Smooth muscle cell (in vitro differentiated cells): ENCODE data around the gene SPEN. TPM values are rescaled to one million over a fixed set of nuclear protein-coding genes. Genes with fewer than 3 reads are reported as not detected.

ENCODE experiments used
- DNase-seq: peaks from one replicate; lab custom pipeline; 2025; ENCODE audit not compliant: unreplicated experiment; lab: John Stamatoyannopoulos, UW
- H2AFZ ChIP-seq: fragments of 200-600 bp; sonication (generic); 2 replicates; pipeline ENCODE4 v1.6.0; 2016; ENCODE audit warnings: antibody characterized with exemption, low read depth, mild to moderate bottlenecking
- H3F3A ChIP-seq: fragments of 200-600 bp; sonication (generic); 2 replicates; pipeline ENCODE4 v1.6.0; 2017; ENCODE audit warnings: antibody characterized with exemption, low read depth
- H3K27ac ChIP-seq: fragments of 200-600 bp; sonication (generic); 2 replicates; pipeline ENCODE4 v1.5.1; 2016; ENCODE audit warnings: low read depth, mild to moderate bottlenecking
- H3K27me3 ChIP-seq: fragments of 200-600 bp; sonication (generic); 2 replicates; pipeline ENCODE4 v1.6.1; 2016; ENCODE audit warnings: low read depth, mild to moderate bottlenecking
- H3K36me3 ChIP-seq: fragments of 200-600 bp; sonication (generic); 2 replicates; pipeline ENCODE4 v1.5.1; 2016; ENCODE audit warnings: low read depth
- H3K4me1 ChIP-seq: fragments of 200-600 bp; sonication (generic); 2 replicates; pipeline ENCODE4 v1.5.1; 2016; ENCODE audit warnings: low read depth
- H3K4me2 ChIP-seq: fragments of 200-600 bp; sonication (generic); 2 replicates; pipeline ENCODE4 v1.6.0; 2016; ENCODE audit warnings: mild to moderate bottlenecking
- H3K4me3 ChIP-seq: fragments of 200-600 bp; sonication (generic); 2 replicates; pipeline ENCODE4 v1.5.1; 2016; ENCODE audit warnings: mild to moderate bottlenecking
- H3K79me2 ChIP-seq: fragments of 200-600 bp; sonication (generic); 2 replicates; pipeline ENCODE4 v1.6.0; 2016; ENCODE audit warnings: low read depth, mild to moderate bottlenecking
- H3K9ac ChIP-seq: fragments of 200-600 bp; sonication (generic); 2 replicates; pipeline ENCODE4 v1.6.0; 2016; ENCODE audit warnings: low read depth
- H3K9me3 ChIP-seq: fragments of 200-600 bp; sonication (generic); replicated peaks from 2 replicates; pipeline ENCODE4 v1.5.1; 2016; ENCODE audit warnings: low read depth
- H4K20me1 ChIP-seq: fragments of 200-600 bp; sonication (generic); 2 replicates; pipeline ENCODE4 v1.6.0; 2016; ENCODE audit warnings: low read depth
- CTCF ChIP-seq: fragments of 200-600 bp; sonication (generic); IDR thresholded peaks from 2 replicates; pipeline ENCODE4 v1.5.1; 2017; ENCODE audit warnings: borderline replicate concordance, mild to moderate bottlenecking, antibody characterized with exemption; ENCODE audit not compliant: insufficient read depth, poor library complexity, severe bottlenecking
- WGBS: methylation state at CpG from one replicate; pipeline ENCODE4 v1.1.7; 2016; ENCODE audit warnings: low lambda C conversion rate; 5-methylcytosine and 5-hydroxymethylcytosine counted together
- polyA plus RNA-seq: library from polyadenylated mRNA; unstranded; fragments of >200 nt; fragmentation: Nextera tagmentation; extraction: Ambion mirVana; gene quantifications from 2 replicates; pipeline ENCODE4 v1.2.1, GENCODE V29; 2016
- total RNA-seq: library from RNA; depleted of rRNA; stranded (reverse); fragments of >200 nt; gene quantifications from 2 replicates; pipeline ENCODE4 v1.2.3, GENCODE V29; 2014

The SPEN gene
- total RNA-seq (24.9 and 28.7 TPM in 2 replicates), polyA plus RNA-seq (10.6 and 20.0 TPM in 2 replicates)

GRCh38 chr1:15847100-15847892 is at the start of gene SPEN:
TSS of gene SPEN (plus strand) at chr1:15847707. CDS start at chr1:15848068, 361 bp downstream.
- DNase-seq: peak; percentile 90
- Histone ChIP-seq H3K9ac (peak within 1 kb of the TSS; percentile 90), H2AFZ (peak within 1 kb of the TSS; percentile 79), H3K36me3 (no peaks in the 10 kb centered on the region), H3K4me1 (peaks cover 27% of the 10 kb centered on the region), H3K79me2 (peaks cover 42% of the 10 kb centered on the region), H4K20me1 (peaks cover 7% of the 10 kb centered on the region), H3F3A (peaks cover 3% of the 10 kb centered on the region), H3K4me3 (peak within 1 kb of the TSS; percentile 80), H3K27ac (peak within 1 kb of the TSS; percentile 97), H3K9me3 (no peaks in the 10 kb centered on the region), H3K27me3 (no peaks in the 10 kb centered on the region), H3K4me2 (peak within 1 kb of the TSS; percentile 90)
- WGBS: 2% methylated on average over 73 of the region's 86 CpGs
- TF ChIP-seq CTCF: no peak

- H2AFZ ChIP-seq: no peak overlapping the region
- WGBS: 51% methylated on average over 8 of the region's 9 CpGs
These were observed 48.3 kb upstream of the SPEN start for GRCh38 chr1:15799004-15799867.

GRCh38 chr1:15799928-15800835 is 47.3 kb upstream of the SPEN start:
- Histone ChIP-seq H3K79me2 (no peaks in the 10 kb centered on the region), H3K36me3 (no peaks in the 10 kb centered on the region), H3K4me3 (no peak overlapping the region), H3K4me2 (peak overlapping the region; percentile 49), H3K4me1 (peaks cover 14% of the 10 kb centered on the region), H3K9ac (peak overlapping the region; percentile 85), H3K27me3 (no peaks in the 10 kb centered on the region), H3F3A (peaks cover 19% of the 10 kb centered on the region), H3K27ac (peak overlapping the region; percentile 96), H2AFZ (no peak overlapping the region), H4K20me1 (no peaks in the 10 kb centered on the region), H3K9me3 (no peaks in the 10 kb centered on the region)
- 36% methylated on average over 22 of the region's 22 CpGs for WGBS
- no peak for DNase-seq
- TF ChIP-seq CTCF: no peak

More at GRCh38 chr1:15799004-15799867, 48.3 kb upstream of the SPEN start:
- Histone ChIP-seq H3K4me2 (peak overlapping the region; percentile 49), H3K79me2 (no peaks in the 10 kb centered on the region), H4K20me1 (no peaks in the 10 kb centered on the region), H3F3A (peaks cover 25% of the 10 kb centered on the region), H3K4me3 (no peak overlapping the region), H3K9me3 (no peaks in the 10 kb centered on the region), H3K4me1 (peaks cover 14% of the 10 kb centered on the region), H3K27ac (peak overlapping the region; percentile 96), H3K9ac (peak overlapping the region; percentile 85), H3K36me3 (no peaks in the 10 kb centered on the region), H3K27me3 (no peaks in the 10 kb centered on the region)
- DNase-seq: peak; percentile 30
- no peak for TF ChIP-seq CTCF
